HCT116 (cell line): ENCODE data around the gene PRAMEF1. TPM values are rescaled to one million over a fixed set of nuclear protein-coding genes. Genes with fewer than 3 reads are reported as not detected.

ENCODE experiments used
- ATAC-seq: fragments of 200-7000 bp; cut with Tn5 transposase; 2 replicates; pipeline ENCODE4 v1.9.1; 2020; ENCODE audit warnings: mild to moderate bottlenecking, moderate library complexity
- BruUV-seq: library from RNA; stranded (reverse); fragments of 400-500 nt; replicated peaks from 2 replicates; lab custom pipeline; 2021; lab: Mats Ljungman, UMichigan
- CTCF ChIA-PET: fragments of 300-600 bp; sonication (Branson Sonifier 250); formaldehyde crosslinking; loops from one replicate; lab custom pipeline; 2021; ENCODE audit warnings: antibody characterized with exemption; lab: Charles Lee
- POLR2A ChIA-PET: fragments of 300-600, 350-600 bp; sonication (Branson Sonifier 250); formaldehyde crosslinking; loops from one replicate; lab custom pipeline; 2021; ENCODE audit warnings: antibody characterized with exemption; lab: Charles Lee
- RAD21 ChIA-PET, 2 experiments: fragments of 300-600 bp; sonication (Branson Sonifier 250); formaldehyde crosslinking; loops; one replicate each; lab custom pipeline; 2023; ENCODE audit warnings: low total read pairs in 2 of 2; ENCODE audit not compliant: uncharacterized antibody in 2 of 2, unreplicated experiment in 2 of 2, low non-redundant PET in 1 of 2; lab: Charles Lee
- DNase-seq: peaks from one replicate; pipeline ENCODE4 v3.0.0-alpha.2; 2010; ENCODE audit warnings: low read depth, low spot score
- H2AFZ ChIP-seq: fragments of 200-600 bp; shearing (Covaris generic), sonication (generic); 2 replicates; pipeline ENCODE4 v1.6.1; 2017; ENCODE audit warnings: low read depth, mixed run types, mixed read lengths, antibody characterized with exemption, low read length; ENCODE audit not compliant: poor library complexity, severe bottlenecking
- H3K27ac ChIP-seq: 2 replicates; pipeline ENCODE4 v1.5.1; 2012; ENCODE audit warnings: low read depth, low read length
- H3K27me3 ChIP-seq: fragments of 200-600 bp; sonication (generic); 2 replicates; pipeline ENCODE4 v1.6.1; 2016; ENCODE audit warnings: mixed run types, low read length, mixed read lengths; ENCODE audit not compliant: insufficient read depth
- H3K36me3 ChIP-seq, 2 experiments: fragments of 200-500 bp in 1 of 2; fragments of 200-600 bp in 1 of 2; sonication (Bioruptor generic) in 1 of 2; sonication (generic) in 1 of 2; 2 replicates each; pipeline versions ENCODE4 v1.5.1 to v1.6.1; 2014 to 2016; ENCODE audit warnings: low read length in 2 of 2, inconsistent platforms in 1 of 2, mixed read lengths in 1 of 2, mixed run types in 1 of 2; ENCODE audit not compliant: insufficient read depth in 2 of 2, control insufficient read depth in 1 of 2
- H3K4me1 ChIP-seq, 2 experiments: fragments of 200-600 bp in 1 of 2; sonication (generic) in 1 of 2; 2 replicates each; pipeline versions ENCODE4 v1.5.1 to v1.6.1; 2012 to 2017; ENCODE audit warnings: low read length in 2 of 2, inconsistent platforms in 1 of 2, mild to moderate bottlenecking in 1 of 2, mixed read lengths in 1 of 2, mixed run types in 1 of 2, moderate library complexity in 1 of 2; ENCODE audit not compliant: insufficient read depth in 2 of 2, control insufficient read depth in 1 of 2
- H3K4me2 ChIP-seq: fragments of 200-600 bp; sonication (generic); 2 replicates; pipeline ENCODE4 v1.6.1; 2017; ENCODE audit warnings: mixed run types, low read length, mixed read lengths
- H3K4me3 ChIP-seq, 2 experiments: fragments of 200-600 bp in 1 of 2; sonication (generic) in 1 of 2; replicated peaks in 1 of 2; 2 replicates each; pipeline ENCODE4 v1.5.1; 2011 to 2016; ENCODE audit warnings: low read length in 2 of 2, control low read depth in 1 of 2, low read depth in 1 of 2, mild to moderate bottlenecking in 1 of 2, mixed read lengths in 1 of 2, mixed run types in 1 of 2
- H3K79me2 ChIP-seq: fragments of 200-600 bp; sonication (generic); 2 replicates; pipeline ENCODE4 v1.6.1; 2017; ENCODE audit warnings: mild to moderate bottlenecking, mixed run types, low read length, moderate library complexity, mixed read lengths; ENCODE audit not compliant: insufficient read depth
- H3K9ac ChIP-seq: fragments of 200-600 bp; sonication (generic); 2 replicates; pipeline ENCODE4 v1.6.1; 2016; ENCODE audit warnings: low read length, mixed read lengths
- H3K9me2 ChIP-seq: fragments of 200-600 bp; sonication (generic), shearing (Covaris generic); 2 replicates; pipeline ENCODE4 v1.6.1; 2017; ENCODE audit warnings: mixed run types, mild to moderate bottlenecking, moderate library complexity; ENCODE audit not compliant: insufficient read depth
- H3K9me3 ChIP-seq, 2 experiments: fragments of 200-500 bp in 1 of 2; fragments of 200-600 bp in 1 of 2; sonication (Bioruptor generic) in 1 of 2; sonication (generic) in 1 of 2; 2 replicates each; pipeline ENCODE4 v1.6.1; 2014 to 2017; ENCODE audit warnings: low read length in 2 of 2, mixed read lengths in 2 of 2, inconsistent platforms in 1 of 2, low read depth in 1 of 2, mild to moderate bottlenecking in 1 of 2, mixed run types in 1 of 2, moderate library complexity in 1 of 2; ENCODE audit not compliant: control insufficient read depth in 1 of 2, insufficient read depth in 1 of 2
- H4K20me1 ChIP-seq: fragments of 200-600 bp; sonication (generic), shearing (Covaris generic); 2 replicates; pipeline ENCODE4 v1.6.1; 2017; ENCODE audit warnings: mixed run types, mild to moderate bottlenecking, moderate library complexity; ENCODE audit not compliant: insufficient read depth
- ATF3 ChIP-seq: IDR thresholded peaks from 2 replicates; pipeline ENCODE4 v1.6.1; 2012
- CBX3 ChIP-seq: IDR thresholded peaks from 2 replicates; pipeline ENCODE4 v1.6.1; 2012; ENCODE audit warnings: low read depth
- CEBPB ChIP-seq: IDR thresholded peaks from 2 replicates; pipeline ENCODE4 v1.6.1; 2012; ENCODE audit warnings: low read depth
- EGR1 ChIP-seq: IDR thresholded peaks from 2 replicates; pipeline ENCODE4 v1.6.1; 2012; ENCODE audit warnings: low read depth
- ELF1 ChIP-seq: IDR thresholded peaks from 2 replicates; pipeline ENCODE4 v1.6.1; 2012; ENCODE audit warnings: low read depth, borderline replicate concordance
- EZH2phosphoT487 ChIP-seq: fragments of 200-600 bp; IDR thresholded peaks from 2 replicates; pipeline ENCODE4 v1.6.1; 2018; ENCODE audit warnings: antibody characterized with exemption, borderline replicate concordance
- FOSL1 ChIP-seq: IDR thresholded peaks from 2 replicates; pipeline ENCODE4 v1.6.1; 2012; ENCODE audit warnings: low read depth
- JUND ChIP-seq: IDR thresholded peaks from 2 replicates; pipeline ENCODE4 v1.6.1; 2012
- POLR2A ChIP-seq: IDR thresholded peaks from 2 replicates; pipeline ENCODE4 v1.7.0; 2011; ENCODE audit warnings: borderline replicate concordance; ENCODE audit not compliant: insufficient read depth, insufficient read length; ENCODE audit errors: extremely low read depth
- POLR2AphosphoS5 ChIP-seq: IDR thresholded peaks from 2 replicates; pipeline ENCODE4 v1.6.1; 2011; ENCODE audit warnings: mild to moderate bottlenecking, low read depth, low read length, moderate library complexity
- SIN3A ChIP-seq: IDR thresholded peaks from 2 replicates; pipeline ENCODE4 v1.6.1; 2012; ENCODE audit warnings: low read depth
- SRF ChIP-seq: IDR thresholded peaks from 2 replicates; pipeline ENCODE4 v1.6.1; 2012; ENCODE audit warnings: low read depth
- ZBTB33 ChIP-seq: IDR thresholded peaks from 2 replicates; pipeline ENCODE4 v1.6.1; 2011; ENCODE audit warnings: mild to moderate bottlenecking, low read length, moderate library complexity; ENCODE audit not compliant: insufficient replicate concordance; ENCODE audit errors: extremely low read depth
- ZNF274 ChIP-seq: fragments of 200-500 bp; sonication (Bioruptor generic); IDR thresholded peaks from 2 replicates; pipeline ENCODE4 v1.6.1; 2014; ENCODE audit warnings: mild to moderate bottlenecking, low read depth, low read length, inconsistent platforms
- intact Hi-C: fragments of 100-400 bp; cut with micrococcal nuclease; formaldehyde crosslinking; loops from 2 replicates; pipeline ENCODE4 v1.10.0; 2022
- total RNA-seq: library from RNA; stranded (reverse); gene quantifications from one replicate; pipeline ENCODE4 v1.2.1, GENCODE V29; 2021; ENCODE audit not compliant: unreplicated experiment
- TF ChIP-seq, protein P1 (sequence below): IDR thresholded peaks from 2 replicates; pipeline ENCODE4 v1.6.1; 2012; ENCODE audit warnings: low read depth
- TF ChIP-seq, protein P2 (sequence below): IDR thresholded peaks from 2 replicates; pipeline ENCODE4 v1.6.1; 2012

PRAMEF1 gene
- total RNA-seq, 1 experiment from 2014 or later, result not detected

- no peaks in the 10 kb centered on the region for H3K79me2 ChIP-seq
- H3K9me3 ChIP-seq, result no peaks in the 10 kb centered on the region
- peaks cover 9% of the 10 kb centered on the region; the same call in 1 of the 2 replicates for H3K27me3 ChIP-seq
- POLR2A ChIA-PET, result no interaction called here
- no peak overlapping the region for H3K9ac ChIP-seq
- no peak for TF ChIP-seq JUND
- TF ChIP-seq, all 23 proteins: peak for 0
- Histone ChIP-seq H2AFZ (no peak overlapping the region), H3K4me2 (no peak overlapping the region), H3K4me3 (no peak overlapping the region), H3K9me2 (no peaks in the 10 kb centered on the region), H4K20me1 (no peaks in the 10 kb centered on the region), H3K36me3 (no peaks in the 10 kb centered on the region), H3K4me1 (no peaks in the 10 kb centered on the region), H3K27ac (no peak overlapping the region)
- ChIA-PET CTCF (no interaction called here), RAD21 (interaction anchor here in 1 of 2 experiments (0.5 kb wide), 1 partner anchor 1386 kb away, joined by 4 read pairs; no protein-coding TSS in a partner anchor)
- intact Hi-C loops, result no loop called here
- ATAC-seq (no peak), DNase-seq (no peak)
- no TSS peak for BruUV-seq
Observed at GRCh38 chr1:12761781-12762180, 29.4 kb upstream of the PRAMEF1 start.

DNA sequence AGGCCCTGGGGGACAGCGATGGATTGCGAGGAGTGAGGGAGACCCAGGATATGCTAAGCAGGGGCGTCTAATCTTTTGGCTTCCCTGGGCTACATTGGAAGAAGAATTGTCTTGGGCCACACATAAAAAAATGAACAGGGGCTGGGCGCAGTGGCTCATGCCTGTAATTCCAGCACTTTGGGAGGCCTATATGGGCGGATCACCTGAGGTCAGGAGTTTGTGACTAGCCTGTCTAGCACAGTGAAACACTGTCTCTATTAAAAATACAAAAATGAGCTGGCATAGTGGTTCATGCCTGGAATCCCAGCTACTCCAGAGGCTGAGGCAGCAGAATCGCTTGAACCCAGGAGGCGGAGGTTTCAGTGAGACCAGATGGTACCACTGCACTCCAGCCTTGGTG, 28.4 kb upstream of the PRAMEF1 start:
- intact Hi-C loops, result no loop called here
- H3K36me3 ChIP-seq, result no peaks in the 10 kb centered on the region
- BruUV-seq, result no TSS peak
- ATAC-seq (no peak), DNase-seq (no peak)
- RAD21 ChIA-PET, result no interaction called here
- no peaks in the 10 kb centered on the region for H3K9me3 ChIP-seq
- CTCF ChIA-PET, result no interaction called here
- H3K9me2 ChIP-seq, result no peaks in the 10 kb centered on the region
- no peaks in the 10 kb centered on the region for H3K79me2 ChIP-seq
- H2AFZ ChIP-seq, result no peak overlapping the region
- POLR2A ChIA-PET, result no interaction called here
- H3K9ac ChIP-seq, result no peak overlapping the region
- peaks cover 9% of the 10 kb centered on the region; the same call in 1 of the 2 replicates for H3K27me3 ChIP-seq
- H3K4me1 ChIP-seq, result no peaks in the 10 kb centered on the region
- H3K4me3 ChIP-seq, result no peak overlapping the region
- no peaks in the 10 kb centered on the region for H4K20me1 ChIP-seq
- TF ChIP-seq EZH2phosphoT487 (no peak), SRF (no peak), POLR2AphosphoS5 (no peak), EGR1 (no peak), CBX3 (no peak), SIN3A (no peak), ZNF274 (no peak), FOSL1 (no peak), CEBPB (no peak), ELF1 (no peak), ZBTB33 (no peak), ATF3 (no peak), POLR2A (no peak)
- TF ChIP-seq, protein P1, sequence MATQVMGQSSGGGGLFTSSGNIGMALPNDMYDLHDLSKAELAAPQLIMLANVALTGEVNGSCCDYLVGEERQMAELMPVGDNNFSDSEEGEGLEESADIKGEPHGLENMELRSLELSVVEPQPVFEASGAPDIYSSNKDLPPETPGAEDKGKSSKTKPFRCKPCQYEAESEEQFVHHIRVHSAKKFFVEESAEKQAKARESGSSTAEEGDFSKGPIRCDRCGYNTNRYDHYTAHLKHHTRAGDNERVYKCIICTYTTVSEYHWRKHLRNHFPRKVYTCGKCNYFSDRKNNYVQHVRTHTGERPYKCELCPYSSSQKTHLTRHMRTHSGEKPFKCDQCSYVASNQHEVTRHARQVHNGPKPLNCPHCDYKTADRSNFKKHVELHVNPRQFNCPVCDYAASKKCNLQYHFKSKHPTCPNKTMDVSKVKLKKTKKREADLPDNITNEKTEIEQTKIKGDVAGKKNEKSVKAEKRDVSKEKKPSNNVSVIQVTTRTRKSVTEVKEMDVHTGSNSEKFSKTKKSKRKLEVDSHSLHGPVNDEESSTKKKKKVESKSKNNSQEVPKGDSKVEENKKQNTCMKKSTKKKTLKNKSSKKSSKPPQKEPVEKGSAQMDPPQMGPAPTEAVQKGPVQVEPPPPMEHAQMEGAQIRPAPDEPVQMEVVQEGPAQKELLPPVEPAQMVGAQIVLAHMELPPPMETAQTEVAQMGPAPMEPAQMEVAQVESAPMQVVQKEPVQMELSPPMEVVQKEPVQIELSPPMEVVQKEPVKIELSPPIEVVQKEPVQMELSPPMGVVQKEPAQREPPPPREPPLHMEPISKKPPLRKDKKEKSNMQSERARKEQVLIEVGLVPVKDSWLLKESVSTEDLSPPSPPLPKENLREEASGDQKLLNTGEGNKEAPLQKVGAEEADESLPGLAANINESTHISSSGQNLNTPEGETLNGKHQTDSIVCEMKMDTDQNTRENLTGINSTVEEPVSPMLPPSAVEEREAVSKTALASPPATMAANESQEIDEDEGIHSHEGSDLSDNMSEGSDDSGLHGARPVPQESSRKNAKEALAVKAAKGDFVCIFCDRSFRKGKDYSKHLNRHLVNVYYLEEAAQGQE, result no peak
- TF ChIP-seq, protein P2, sequence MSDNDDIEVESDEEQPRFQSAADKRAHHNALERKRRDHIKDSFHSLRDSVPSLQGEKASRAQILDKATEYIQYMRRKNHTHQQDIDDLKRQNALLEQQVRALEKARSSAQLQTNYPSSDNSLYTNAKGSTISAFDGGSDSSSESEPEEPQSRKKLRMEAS, result no peak
- H3K27ac ChIP-seq, result no peak overlapping the region
- no peak overlapping the region for H3K4me2 ChIP-seq
